NB4 (cell line): Measurements from ENCODE around the gene IDUA.

Experiments used
- POLR2A ChIP-seq: IDR thresholded peaks from 2 replicates; pipeline ENCODE4 v1.6.1; 2011; ENCODE audit warnings: mild to moderate bottlenecking; ENCODE audit not compliant: insufficient read length; ENCODE audit errors: extremely low read depth
- TF ChIP-seq, protein P1 (sequence below): IDR thresholded peaks from one replicate; pipeline ENCODE4 v1.5.1; 2012; ENCODE audit warnings: low read depth, low read length
- TF ChIP-seq, protein P2 (sequence below): IDR thresholded peaks from 2 replicates; pipeline ENCODE4 v1.6.1; 2011; ENCODE audit warnings: low read depth, low read length

DNA sequence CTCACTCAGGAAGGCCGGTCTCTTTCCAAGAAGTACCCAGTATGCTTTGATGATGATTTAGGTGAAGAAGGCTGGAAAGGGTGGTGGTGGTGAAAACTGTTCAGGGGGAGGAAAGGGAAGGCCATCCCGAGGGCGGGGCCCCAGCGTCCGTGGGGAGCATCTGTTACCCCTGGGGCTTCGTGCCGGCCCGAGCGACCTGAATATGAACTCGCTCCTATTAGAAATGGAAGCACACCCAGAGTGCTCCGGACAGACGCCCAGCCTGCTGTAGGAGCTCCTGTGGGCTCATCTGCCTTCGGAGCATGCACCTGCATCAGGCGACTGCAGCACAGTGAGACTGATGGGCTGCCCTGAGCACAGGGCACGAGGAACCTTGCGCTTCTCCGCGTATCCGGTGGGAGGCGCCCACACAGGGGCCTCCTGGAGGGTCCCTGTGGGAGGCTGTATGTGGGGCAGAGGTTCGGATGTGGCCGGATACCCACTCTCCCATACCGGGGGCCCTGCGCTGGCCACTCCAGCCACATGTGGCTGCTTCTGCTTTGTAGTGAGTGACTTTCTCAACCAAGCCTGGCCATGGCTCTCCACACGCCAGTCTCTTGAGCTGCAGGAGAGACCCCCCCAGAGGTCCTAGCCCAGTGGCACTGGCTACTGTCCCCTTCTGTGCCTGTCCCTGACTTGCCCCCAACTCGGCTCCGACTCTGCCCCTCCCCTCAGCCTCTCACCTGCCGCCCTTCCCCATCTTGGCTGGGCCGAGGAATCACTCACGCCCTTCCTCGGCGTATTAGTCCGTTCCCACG is 61.3 kb downstream of the IDUA start:
- no peak for TF ChIP-seq POLR2A
- TF ChIP-seq, protein P1, sequence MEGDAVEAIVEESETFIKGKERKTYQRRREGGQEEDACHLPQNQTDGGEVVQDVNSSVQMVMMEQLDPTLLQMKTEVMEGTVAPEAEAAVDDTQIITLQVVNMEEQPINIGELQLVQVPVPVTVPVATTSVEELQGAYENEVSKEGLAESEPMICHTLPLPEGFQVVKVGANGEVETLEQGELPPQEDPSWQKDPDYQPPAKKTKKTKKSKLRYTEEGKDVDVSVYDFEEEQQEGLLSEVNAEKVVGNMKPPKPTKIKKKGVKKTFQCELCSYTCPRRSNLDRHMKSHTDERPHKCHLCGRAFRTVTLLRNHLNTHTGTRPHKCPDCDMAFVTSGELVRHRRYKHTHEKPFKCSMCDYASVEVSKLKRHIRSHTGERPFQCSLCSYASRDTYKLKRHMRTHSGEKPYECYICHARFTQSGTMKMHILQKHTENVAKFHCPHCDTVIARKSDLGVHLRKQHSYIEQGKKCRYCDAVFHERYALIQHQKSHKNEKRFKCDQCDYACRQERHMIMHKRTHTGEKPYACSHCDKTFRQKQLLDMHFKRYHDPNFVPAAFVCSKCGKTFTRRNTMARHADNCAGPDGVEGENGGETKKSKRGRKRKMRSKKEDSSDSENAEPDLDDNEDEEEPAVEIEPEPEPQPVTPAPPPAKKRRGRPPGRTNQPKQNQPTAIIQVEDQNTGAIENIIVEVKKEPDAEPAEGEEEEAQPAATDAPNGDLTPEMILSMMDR = peak; percentile 22
- TF ChIP-seq, protein P2, sequence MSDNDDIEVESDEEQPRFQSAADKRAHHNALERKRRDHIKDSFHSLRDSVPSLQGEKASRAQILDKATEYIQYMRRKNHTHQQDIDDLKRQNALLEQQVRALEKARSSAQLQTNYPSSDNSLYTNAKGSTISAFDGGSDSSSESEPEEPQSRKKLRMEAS = no peak
